Ovary (tissue), 9 donors: ENCODE measurements around the gene MRRF. TPM values are rescaled to one million over a fixed set of nuclear protein-coding genes. Genes with fewer than 3 reads are reported as not detected.

ENCODE experiments used
- DNase-seq, 5 donors: peaks; one replicate each; pipeline ENCODE4 v3.0.0-alpha.2; 2019 to 2020
- H3K27ac ChIP-seq, 2 donors: fragments of 200-600 bp; one replicate each; pipeline versions ENCODE4 v1.5.1 to v1.8.0; 2019 to 2022
- H3K27me3 ChIP-seq: fragments of 200-600 bp; one replicate; pipeline ENCODE4 v1.8.0; 2022
- H3K36me3 ChIP-seq: fragments of 200-600 bp; sonication (generic); one replicate; pipeline ENCODE4 v1.5.1; 2019
- H3K4me1 ChIP-seq: one replicate; pipeline ENCODE4 v1.8.1; 2013; ENCODE audit warnings: mild to moderate bottlenecking, moderate library complexity; ENCODE audit not compliant: insufficient read depth
- H3K4me3 ChIP-seq: fragments of 200-600 bp; sonication (generic); one replicate; pipeline ENCODE4 v1.5.1; 2017
- H3K9me3 ChIP-seq, 2 donors: fragments of 200-600 bp in 1 of 2; sonication (generic) in 1 of 2; one replicate each; pipeline versions ENCODE4 v1.5.1 to v1.8.1; 2013 to 2019; ENCODE audit warnings: mild to moderate bottlenecking in 1 of 2, moderate library complexity in 1 of 2
- CTCF ChIP-seq, 3 donors: fragments of 450-650 bp in 2 of 3; fragments of 200-600 bp in 1 of 3; IDR thresholded peaks; one replicate each; pipeline versions ENCODE4 v1.5.1 to v1.8.0; 2016 to 2022; ENCODE audit warnings: antibody characterized with exemption in 3 of 3, mild to moderate bottlenecking in 1 of 3
- EP300 ChIP-seq: sonication (generic); formaldehyde crosslinking; IDR thresholded peaks from one replicate; pipeline ENCODE4 v1.6.1; 2017; ENCODE audit warnings: antibody characterized with exemption
- POLR2A ChIP-seq: fragments of 450-650 bp; IDR thresholded peaks from one replicate; pipeline ENCODE4 v1.6.1; 2017; ENCODE audit warnings: antibody characterized with exemption, mild to moderate bottlenecking, moderate library complexity
- WGBS, 3 donors: extraction: QIAGEN DNeasy Blood & Tissue Kit in 1 of 3; methylation state at CpG; one replicate each; pipeline versions ENCODE4 v1.1.5 to v1.1.7; 2013 to 2017; 5-methylcytosine and 5-hydroxymethylcytosine counted together
- intact Hi-C, 4 donors: fragments of 100-400 bp; cut with DNase I; formaldehyde crosslinking; loops; one replicate each; pipeline versions ENCODE4 v1.11.0 to v1.15.1; 2022 to 2023
- polyA plus RNA-seq, 2 donors: library from polyadenylated mRNA; stranded (reverse); fragments of 200-250 nt in 1 of 2; fragments of 350-450 nt in 1 of 2; fragmentation: Illumina TruSeq in 1 of 2; extraction: RNeasy Lipid Tissue Mini Kit (QIAGEN cat#74804) in 1 of 2; gene quantifications; one replicate each; pipeline ENCODE4 v1.2.3, GENCODE V29; 2013 to 2014
- total RNA-seq, 7 donors: library from RNA; depleted of rRNA in 2 of 7; stranded (reverse); fragments of >200 nt in 2 of 7; fragmentation: NEBNext Ultra II Directional in 3 of 7; extraction: Animal tissue kit (Norgen Biotek cat#: 25700) in 3 of 7; gene quantifications; one replicate each; pipeline versions ENCODE4 v1.1.0 to v1.2.4, GENCODE V29; 2016 to 2023
- donor health status: DM: no; HTN: no; CAD: no; lungs with moderate emphysema.
- donor health status: DM: no; HTN: no; CAD: no.
- donor health status: Bipolar disorder and iron deficiency.
- donor health status: DM: yes; HTN: yes; CAD: no.
- donor health status: DM: no; HTN: no; CAD: no.
- donor health status: DM: yes; HTN: yes; CAD: no.

Gene MRRF
- total and polyA plus RNA-seq, 9 donors: 15.6 to 29.8 (median 22.2) TPM

DNA sequence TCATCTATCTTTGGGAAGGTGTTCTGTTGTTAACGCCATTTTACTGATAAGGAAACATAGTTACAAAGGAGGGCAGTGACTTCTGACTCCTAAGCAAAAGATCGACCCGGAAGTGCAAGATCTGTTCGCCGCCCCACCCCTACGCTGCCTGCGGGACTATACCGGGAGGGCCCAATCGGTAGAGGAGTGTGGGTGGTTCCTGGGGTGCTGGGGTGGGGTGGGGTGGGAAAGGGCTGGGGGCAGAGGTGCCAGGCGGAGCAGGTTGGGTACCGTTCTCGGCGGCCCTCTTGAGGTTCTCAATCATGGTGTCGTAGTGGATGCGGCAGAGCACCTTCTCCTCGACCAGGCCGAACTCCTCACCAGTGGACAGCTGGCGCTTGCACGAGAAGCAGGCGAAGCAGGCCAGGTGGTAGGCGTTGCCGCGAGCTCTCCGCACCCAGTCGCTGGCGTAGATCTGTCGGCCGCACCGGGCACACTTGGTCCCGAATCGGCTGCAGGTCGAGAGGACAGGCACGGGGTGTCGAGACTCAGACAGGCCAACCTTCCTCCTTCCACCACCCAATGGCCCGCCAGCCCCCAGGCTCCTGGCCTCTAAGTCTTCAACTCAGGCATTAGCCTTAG is 47.8 kb upstream of the MRRF start:
- Histone ChIP-seq H3K4me3 (no peak overlapping the region), H3K9me3 (peaks cover 0 to 3% of the 10 kb centered on the region in 2 donors), H3K27me3 (no peaks in the 10 kb centered on the region), H3K36me3 (no peaks in the 10 kb centered on the region), H3K27ac (no peak overlapping the region), H3K4me1 (peaks cover 13% of the 10 kb centered on the region)
- intact Hi-C loops: loop anchor here in 1 of 4 donors (10.0 kb wide), 1 partner anchor 128 kb away; no protein-coding TSS in a partner anchor
- WGBS, 3 donors: 23 to 28% (median 27%) methylated on average over 35 of the region's 35 CpGs
- TF ChIP-seq EP300 (no peak), POLR2A (no peak), CTCF (IDR thresholded peaks at IDR 0.05) (no peak)
- no peak for DNase-seq

- Histone ChIP-seq H3K27me3 (no peaks in the 10 kb centered on the region), H3K4me1 (peaks cover 13% of the 10 kb centered on the region), H3K36me3 (no peaks in the 10 kb centered on the region), H3K4me3 (no peak overlapping the region), H3K9me3 (peaks cover 0 to 3% of the 10 kb centered on the region in 2 donors), H3K27ac (no peak overlapping the region)
- 45 to 61% (median 58%) methylated on average over 4 of the region's 4 CpGs for WGBS, 3 donors
- intact Hi-C loops: loop anchor here in 1 of 4 donors (10.0 kb wide), 1 partner anchor 127 kb away; no protein-coding TSS in a partner anchor
- TF ChIP-seq POLR2A (no peak), CTCF (IDR thresholded peaks at IDR 0.05) (no peak), EP300 (no peak)
- no peak for DNase-seq
These were observed 47.0 kb upstream of the MRRF start for GRCh38 chr9:122217640-122218039.

- no peak overlapping the region for H3K4me3 ChIP-seq
- peaks cover 0 to 3% of the 10 kb centered on the region in 2 donors for H3K9me3 ChIP-seq
- intact Hi-C loops: loop anchor here in 1 of 4 donors (10.0 kb wide), 1 partner anchor 126 kb away; no protein-coding TSS in a partner anchor
- no peaks in the 10 kb centered on the region for H3K36me3 ChIP-seq
- 36 to 40% (median 39%) methylated on average over 11 of the region's 11 CpGs for WGBS, 3 donors
- no peak for DNase-seq
- H3K4me1 ChIP-seq: peaks cover 12% of the 10 kb centered on the region
- H3K27me3 ChIP-seq: no peaks in the 10 kb centered on the region
- no peak overlapping the region for H3K27ac ChIP-seq
- TF ChIP-seq CTCF (IDR thresholded peaks at IDR 0.05): no peak
- no peak for TF ChIP-seq EP300
- TF ChIP-seq POLR2A: no peak
These were observed 46.4 kb upstream of the MRRF start for GRCh38 chr9:122218071-122218934.

DNA sequence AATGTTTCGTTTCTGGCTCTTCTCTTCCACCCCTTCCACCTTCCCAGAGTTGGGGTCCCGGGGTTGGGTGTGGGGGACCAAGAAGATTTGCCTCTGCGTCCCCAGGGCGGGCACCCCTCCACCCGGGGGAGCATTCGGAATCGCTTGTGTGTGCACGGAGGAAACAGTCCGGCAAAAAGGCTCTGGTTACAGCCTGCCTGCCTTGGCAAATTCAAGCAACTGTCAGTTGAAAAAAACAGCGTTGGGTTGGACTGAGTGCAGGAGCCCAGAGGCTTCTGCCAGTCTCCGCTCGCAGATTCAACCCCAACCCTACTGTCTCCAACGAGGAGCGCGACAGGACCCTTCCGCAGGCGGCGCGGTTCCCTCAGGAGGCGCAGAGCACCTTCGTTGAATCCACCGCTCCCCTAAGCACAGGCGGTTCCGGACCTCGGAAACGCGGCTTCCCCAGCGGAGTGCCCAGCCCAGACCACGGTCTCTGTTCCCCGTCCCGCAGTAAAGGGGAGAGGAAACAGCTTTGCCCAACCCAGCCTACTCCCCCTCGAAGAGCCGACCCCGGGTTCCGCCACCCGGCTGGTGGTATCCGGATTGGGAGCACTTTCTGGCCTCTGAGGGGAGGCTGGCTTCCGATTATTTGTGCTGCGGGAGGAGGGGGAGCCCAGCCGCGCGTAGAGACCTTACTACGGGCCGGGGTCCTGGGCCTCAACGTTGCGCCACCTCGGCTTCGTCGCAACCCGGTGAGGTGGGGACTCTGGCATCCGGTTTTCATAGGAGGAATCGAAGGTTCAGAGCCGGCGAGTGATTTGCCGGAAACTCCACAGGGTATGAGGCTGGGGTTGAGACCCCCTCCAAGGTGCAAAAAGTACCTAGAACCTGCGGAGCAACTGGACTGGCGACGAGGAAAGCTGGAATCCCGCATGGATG is 45.5 kb upstream of the MRRF start:
- no peak overlapping the region for H3K27ac ChIP-seq
- intact Hi-C loops: loop anchor here in 1 of 4 donors (10.0 kb wide), 1 partner anchor 126 kb away; no protein-coding TSS in a partner anchor
- H3K4me3 ChIP-seq: no peak overlapping the region
- WGBS, 3 donors: 3 to 6% (median 4%) methylated on average over 48 to 59 of the region's 59 CpGs
- no peaks in the 10 kb centered on the region for H3K36me3 ChIP-seq
- TF ChIP-seq EP300 (no peak), POLR2A (no peak), CTCF (IDR thresholded peaks at IDR 0.05) (no peak)
- no peaks in the 10 kb centered on the region for H3K27me3 ChIP-seq
- peaks cover 0 to 3% of the 10 kb centered on the region in 2 donors for H3K9me3 ChIP-seq
- no peak for DNase-seq
- peaks cover 6% of the 10 kb centered on the region for H3K4me1 ChIP-seq
